HG03565 (cell line): Measurements from ENCODE around the gene LRBA.
"Not testable (repeated sequence)": the region's sequence is repeated elsewhere in the genome, so short reads cannot be mapped to it uniquely, and the experiment has no call there.

Source experiments
- ATAC-seq: cut with Tn5 transposase; IDR thresholded peaks from one replicate; pipeline ENCODE4 v1.9.1; 2021; ENCODE audit warnings: mild to moderate bottlenecking, moderate library complexity; ENCODE audit not compliant: unreplicated experiment

Gene LRBA

DNA sequence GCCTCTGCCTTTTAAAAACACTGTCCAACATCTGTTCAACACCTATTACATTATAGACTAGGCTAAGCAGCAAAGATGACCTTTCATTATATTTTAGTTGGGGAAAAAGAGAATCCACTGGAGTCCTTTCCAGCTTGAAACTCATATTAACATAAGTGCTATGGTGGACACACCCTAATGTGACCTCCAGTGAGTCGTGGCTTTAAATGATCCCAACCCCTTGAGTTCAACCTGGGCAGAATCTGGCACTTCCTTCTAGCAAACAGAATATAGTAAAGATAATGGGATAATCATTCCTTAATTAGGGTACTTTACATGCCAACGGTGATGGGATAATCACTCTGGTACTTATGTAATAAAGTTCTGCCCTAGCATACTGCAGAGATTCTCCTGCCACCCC lies 270.5 kb downstream of the LRBA start:
- no peak for ATAC-seq

DNA sequence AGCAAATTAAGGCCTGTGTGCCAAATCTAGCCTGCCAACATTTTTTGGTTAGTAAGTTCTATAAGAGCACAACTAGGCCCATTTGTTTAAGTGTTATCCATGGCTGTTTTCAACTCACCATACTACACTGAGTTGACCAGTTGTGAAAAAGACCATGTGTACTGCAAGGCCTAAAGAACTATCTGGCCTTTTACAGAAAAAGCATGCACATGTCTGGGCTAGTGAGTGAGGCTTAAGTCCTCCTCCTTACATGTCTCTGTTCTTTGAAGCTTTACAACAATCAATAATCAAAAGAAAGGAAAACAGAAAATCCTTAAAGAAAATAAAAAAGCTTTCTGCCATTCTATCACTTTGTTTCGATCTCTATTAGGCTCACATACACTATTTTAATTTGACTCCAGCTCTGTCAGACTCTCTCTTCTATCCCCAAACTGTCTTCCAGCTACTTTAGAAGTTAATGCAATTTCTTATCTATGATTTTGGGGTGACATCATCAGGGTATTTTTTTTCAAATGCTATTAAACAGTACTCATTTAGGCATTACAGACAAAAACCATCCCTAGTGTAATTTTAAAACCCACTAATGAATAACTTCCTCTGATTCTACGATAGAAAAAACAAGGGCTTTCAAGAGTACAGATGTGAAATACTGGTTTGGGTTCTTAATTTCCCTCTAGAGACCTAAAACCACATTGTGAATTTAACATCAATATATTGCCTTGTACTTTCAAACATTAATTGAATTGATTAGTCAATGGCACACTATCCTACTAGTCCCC lies 271.3 kb downstream of the LRBA start:
- no peak for ATAC-seq

DNA sequence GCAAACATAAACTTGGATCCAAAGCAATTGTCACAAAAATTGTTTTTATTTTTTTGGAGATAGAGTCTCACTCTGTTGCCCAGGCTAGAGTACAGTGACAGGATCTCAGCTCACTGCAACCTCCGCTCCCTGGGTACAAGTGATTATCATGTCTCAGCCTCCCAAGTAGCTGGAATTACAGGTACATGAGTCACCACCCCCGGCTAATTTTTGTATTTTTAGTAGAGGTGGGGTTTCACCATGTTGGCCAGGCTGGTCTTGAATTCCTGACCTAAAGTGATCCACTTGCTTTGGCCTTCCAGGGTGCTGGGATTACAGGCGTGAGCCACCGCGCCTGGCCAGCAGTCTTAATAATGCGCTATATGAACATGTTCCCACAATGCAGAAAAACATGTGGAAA lies 272.2 kb downstream of the LRBA start:
- ATAC-seq: not testable (repeated sequence)

DNA sequence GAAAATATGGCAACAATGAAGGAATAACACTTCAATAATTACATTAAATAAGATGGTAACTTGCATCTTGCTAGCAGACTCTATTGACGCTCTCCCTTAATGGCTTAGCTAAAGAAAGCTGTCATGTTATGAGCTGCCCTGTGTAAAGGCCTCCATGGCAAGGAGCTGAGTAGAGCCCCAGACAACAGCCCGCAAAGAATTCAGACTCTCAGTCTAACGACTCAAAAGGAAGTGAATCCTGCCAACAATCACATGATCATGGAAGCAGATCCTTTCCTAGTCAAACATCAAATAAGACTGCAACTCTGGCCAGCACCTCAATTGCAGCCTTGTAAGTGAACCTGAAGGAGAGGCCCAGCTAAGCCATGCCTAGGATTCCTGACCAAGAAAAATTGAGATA lies 275.5 kb downstream of the LRBA start:
- no peak for ATAC-seq

DNA sequence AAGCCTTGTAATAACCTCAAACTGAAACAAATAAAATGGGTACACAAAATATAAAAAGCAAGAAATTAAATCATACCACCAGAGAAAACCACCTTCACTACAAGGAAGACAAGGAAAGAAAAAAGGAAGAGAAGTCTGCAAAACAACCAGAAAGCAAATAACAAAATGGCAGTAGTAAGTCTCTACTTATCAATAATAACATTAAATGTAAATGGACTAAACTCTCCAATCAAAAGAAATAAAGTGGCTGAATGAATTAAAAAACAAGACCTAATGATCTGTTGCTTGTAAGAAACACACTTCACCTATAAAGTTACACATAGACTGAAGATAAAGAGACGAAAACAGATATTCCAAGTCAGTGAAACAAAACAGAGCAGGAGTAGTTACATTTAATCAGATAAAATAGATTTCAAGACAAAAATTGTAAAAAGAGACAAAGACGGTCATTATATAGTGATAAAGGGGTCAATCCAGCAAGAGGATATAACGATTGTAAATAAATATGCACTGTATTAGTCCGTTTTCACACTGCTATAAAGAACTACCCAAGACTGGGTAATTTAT lies 289.0 kb downstream of the LRBA start:
- ATAC-seq: no peak

DNA sequence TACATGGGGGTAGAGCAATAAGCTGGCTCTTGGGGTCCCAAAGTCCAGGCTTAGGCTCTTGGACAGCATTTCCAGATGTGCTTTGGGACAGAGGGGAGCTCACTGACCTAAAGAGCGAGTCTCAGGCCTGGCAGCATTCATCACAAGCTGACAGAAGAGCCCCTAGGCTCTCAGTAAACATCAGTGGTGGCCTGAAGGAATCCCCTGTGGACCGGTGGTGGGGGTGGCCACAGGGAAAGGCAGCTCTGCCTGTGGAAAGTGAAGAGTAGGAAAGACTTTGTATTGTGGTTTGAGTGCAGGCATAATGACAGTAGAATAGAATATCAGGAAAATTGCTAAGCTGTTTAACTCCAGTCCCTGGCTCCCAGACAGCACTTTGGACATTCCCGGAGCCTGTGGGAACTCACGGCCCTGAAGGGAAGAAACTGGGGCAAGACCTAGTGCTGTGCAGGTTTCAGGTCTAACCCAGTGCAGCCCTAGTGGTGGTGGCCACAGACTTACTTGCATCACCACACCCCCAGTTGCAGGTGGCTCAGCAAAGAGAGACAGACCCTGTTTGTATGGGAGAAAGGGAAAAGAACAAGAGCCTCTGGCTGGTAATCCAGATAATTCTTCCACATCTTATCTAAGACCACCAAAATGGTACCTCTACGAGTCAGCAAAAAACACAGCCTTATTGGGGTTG lies 291.2 kb downstream of the LRBA start:
- no peak for ATAC-seq

DNA sequence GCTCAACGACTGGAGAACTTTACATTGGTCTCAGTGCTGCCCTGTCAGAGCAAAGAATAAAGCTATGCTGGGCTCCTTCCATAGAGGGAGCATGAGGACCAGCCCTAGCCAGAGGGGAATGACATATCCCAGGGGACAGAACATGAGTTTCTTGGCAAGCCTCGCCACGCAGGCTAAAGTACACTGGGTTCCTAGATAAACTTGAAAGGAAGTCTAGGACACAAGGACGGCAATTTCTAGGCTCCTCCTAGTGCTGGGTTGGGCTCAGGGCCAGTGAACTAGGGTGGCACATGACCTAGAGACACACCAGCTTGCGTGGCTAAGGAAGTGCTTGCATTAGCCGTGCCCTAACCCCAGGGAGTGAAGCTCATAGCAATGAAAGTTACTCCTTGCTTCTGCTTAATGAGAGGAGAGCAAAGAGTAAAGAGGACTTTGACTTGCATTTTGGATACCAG lies 292.1 kb downstream of the LRBA start:
- ATAC-seq: no peak

DNA sequence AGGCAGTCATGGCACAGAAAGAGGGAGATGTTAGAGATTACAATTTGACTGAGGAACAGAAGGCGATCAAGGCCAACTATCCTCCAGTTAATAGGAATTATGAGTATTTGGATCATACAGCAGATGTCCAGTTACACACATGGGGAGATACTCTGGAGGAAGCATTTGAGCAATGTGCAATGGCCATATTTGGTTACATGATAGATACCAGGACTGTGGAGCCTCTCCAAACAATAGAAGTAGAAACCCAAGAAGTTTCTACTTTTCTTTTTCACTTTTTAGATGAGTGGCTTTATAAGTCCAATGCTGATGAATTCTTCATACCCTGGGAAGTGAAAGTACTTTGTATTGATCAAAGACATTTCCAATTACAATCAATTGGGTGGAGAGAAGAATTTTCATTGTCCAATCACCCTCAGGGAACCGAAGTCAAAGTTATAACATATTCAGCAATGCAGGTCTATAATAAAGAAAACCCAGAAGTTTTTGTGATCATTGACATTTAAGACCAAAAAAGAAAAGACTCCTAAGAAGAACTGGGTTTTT lies 294.0 kb downstream of the LRBA start:
- no peak for ATAC-seq

DNA sequence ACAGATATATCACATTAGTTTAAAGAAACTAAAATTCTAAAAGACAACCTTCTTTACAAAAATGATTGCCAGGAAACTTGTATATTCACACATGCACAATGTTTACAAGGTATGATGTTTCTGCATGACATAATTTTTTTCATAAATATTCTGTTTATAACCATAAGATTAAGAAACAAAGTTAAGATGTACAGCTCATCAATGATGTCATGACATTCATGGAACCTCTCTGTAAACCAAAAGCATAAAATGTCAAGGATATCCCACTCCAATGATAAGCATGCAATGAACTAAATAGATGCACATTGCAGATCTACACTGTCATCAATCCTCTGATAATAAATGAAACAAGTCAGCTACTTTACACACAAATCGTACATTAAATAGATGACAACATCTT lies 297.1 kb downstream of the LRBA start:
- ATAC-seq: no peak

DNA sequence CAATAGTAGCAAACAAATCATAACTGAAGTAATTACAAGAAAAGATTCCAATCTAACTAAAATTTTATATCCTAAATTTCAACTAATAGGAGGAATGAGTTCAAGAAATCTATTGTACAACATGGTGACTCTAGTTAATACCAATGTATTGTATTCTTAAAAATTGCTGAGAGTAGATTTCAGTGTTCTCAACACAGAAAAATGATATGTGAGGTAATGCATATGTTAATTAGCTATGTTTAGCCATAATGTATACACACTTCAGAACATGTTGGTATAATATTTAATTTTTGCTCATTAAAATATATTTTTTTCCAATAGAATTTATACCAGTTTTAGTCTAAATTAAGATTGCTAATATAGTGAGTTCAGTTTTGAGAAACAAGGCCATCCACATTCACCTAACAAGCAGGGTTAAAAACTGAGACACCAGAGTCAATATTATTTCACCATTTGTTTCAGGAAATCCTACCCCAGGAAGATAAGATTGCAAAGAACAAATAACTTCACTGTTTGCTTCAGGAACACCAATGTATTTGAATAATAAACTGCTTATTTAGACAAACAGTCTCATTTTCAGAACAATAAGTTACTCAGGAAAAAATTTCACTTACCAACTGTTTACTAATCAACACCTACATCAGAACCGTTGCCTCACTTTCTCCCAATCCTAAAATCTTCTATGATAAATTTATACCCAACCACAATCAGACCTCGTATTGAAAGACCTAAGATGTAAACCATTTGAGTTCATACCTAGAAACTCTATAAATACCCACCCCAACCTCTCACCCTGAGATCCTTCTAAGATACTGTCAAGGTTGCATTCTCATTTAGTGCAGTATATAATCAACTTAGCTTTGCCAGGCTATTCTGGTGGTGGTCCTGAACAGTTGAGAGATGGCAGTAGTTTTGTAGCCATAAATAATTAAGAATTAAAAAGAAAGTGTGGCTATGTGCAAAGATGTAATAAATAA lies 300.3 kb downstream of the LRBA start:
- no peak for ATAC-seq

DNA sequence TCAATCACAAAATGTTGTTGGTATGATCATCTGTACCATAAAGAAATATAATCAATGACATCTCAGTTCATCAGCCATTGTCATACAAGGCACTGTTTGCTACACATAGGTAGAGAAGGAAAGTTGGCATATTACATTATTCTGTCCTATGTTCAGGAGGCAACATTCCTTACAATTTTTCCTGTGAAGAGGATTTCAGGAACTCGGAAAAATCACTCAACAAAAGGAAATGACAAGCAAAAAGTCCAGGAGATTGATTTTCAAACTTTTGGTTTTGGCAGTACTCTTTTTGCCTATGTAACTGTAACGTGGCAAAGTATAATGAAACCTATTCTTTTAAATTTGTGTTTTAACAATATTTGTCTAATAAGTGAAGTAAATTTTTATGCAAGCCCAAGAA lies 301.8 kb downstream of the LRBA start:
- ATAC-seq: no peak

DNA sequence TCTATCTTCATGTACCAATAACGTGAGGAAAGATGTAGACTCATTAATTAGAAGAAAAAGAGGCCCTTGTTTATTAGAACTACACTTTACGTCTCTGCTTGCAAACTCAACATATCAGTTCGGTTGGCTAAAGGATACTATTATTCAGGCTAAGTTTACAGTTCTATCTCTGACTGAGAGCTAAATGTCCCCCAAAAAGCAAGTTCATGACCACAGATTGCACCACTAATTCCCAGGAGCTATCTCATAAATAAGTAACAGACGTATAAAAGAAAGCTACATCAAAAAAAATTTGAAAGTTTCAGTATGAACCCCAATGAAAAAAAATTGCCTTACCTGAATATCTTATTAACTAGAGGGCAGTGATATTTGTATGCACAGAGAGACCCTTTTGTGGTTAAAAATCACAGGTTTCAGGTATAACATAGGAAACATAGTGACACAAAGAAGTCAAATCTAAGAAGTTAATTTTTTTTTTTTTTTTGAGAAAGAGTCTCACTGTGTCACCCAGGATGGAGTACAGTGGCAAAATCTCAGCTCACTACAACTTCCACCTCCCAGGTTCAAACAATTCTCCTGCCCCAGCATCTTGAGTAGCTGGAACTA lies 304.2 kb downstream of the LRBA start:
- no peak for ATAC-seq

DNA sequence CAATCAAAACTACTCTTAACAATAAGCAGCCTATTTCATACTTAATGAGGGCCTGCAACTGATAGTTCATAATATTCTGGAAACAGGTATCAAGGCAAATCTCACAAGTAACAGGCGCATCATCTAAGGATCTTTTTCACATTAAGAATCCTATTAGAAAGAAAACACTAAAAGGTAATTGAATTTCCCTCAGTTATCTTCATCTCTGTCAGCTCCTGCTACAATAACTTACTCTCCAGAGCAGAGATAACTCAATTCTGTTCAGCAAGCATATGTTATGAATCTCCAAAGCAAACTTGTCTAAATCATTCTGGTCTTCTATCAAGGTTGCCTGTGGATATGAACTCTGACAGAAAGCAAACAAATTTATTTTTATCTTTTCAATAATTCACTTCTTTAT lies 307.1 kb downstream of the LRBA start:
- ATAC-seq: no peak

DNA sequence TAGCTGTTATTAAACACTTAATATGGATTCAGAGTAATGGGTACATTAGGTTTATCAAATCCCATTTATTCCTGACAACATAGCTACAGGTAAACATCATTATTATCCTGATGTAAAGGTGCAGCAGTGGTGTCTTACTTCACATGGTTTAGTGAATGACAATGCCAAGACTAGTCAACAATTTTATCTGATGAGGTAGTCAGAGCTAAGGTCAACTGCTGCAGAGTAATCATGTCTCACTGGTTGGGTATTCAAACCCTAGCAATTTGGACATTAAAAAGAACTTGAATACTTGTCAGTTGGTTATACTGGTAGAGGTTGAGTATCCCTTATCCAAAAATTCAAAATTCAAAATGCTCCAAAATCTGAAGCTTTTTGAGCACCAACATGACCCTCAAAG lies 315.5 kb downstream of the LRBA start:
- ATAC-seq: no peak

DNA sequence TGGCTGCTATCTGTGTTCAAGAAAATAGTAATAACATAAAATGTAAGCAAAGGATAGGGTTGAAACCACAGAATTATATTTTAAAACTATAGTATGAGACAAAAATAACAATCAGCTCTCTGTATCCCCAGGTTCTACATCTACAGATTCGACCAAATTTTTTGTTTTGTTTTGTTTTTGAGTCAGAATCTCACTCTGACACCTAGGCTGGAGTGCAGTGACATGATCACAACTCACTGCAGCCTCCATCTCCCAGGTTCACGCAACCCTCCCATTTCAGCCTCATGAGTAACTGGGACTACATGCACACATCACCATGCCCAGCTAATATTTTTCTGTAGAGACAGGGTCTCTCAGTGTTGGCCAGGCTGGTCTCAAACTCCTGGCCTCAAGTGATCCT lies 319.9 kb downstream of the LRBA start:
- no peak for ATAC-seq

DNA sequence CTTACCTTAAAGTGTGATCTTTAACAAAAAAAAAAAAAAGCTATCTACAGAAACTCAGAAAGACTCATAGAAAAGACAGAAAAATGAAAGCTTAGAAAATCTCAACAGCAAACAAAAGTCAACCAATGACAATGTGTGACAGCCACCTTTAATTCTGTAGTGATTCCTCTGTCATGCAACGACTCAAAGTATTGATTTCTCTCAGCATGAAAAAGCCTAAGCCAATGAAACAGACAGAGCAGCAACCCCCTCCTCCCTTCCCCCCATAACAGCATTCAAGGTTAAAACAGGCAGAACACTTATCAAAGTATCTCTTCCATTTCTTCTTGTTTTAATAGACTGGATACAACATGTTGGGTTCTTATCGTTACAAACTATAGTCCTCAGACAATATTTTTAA lies 320.6 kb downstream of the LRBA start:
- no peak for ATAC-seq

DNA sequence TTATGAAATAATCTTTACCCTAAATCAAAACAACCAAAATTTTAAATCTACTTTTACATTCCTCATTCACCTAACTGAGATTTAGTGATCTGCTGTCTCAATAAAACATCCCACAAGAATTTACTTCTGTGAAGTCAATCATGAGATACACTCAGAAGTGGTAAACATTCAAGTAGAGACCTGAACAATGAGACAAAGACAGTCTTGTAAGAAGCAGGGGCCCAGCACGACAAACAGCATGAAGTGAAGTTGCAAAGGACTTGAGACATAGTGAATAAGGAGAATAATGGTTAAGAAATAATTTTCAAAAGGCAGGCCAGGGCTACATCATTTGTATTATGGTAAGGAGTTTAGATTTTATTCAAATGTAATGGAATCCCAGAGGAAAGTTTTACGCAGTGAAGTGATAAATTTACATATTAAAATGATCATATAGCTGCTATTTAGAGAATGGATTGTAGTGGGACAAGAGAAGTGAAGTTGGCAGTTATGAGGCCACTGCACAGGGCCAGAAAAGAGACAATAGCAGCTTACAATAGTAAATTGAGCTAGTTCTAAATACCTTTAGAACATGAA lies 331.2 kb downstream of the LRBA start:
- ATAC-seq: no peak

DNA sequence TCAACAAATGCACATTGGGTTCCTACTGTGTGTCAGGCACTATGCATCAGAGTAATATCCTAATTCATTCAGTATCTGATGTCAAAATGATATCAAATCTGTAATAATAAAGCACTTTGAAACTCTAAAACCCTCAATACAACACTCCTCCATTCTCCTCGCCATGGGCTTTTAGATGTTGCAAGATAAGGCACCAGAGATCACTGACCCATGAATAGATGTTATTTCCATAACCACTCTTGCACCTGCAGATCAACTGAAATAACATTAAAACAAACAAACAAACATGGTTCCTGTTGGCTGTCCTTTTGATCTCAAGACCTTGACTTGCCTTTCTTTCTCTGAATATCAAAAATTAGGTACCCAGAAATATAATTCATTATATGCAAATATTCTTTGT lies 333.0 kb downstream of the LRBA start:
- ATAC-seq: no peak

DNA sequence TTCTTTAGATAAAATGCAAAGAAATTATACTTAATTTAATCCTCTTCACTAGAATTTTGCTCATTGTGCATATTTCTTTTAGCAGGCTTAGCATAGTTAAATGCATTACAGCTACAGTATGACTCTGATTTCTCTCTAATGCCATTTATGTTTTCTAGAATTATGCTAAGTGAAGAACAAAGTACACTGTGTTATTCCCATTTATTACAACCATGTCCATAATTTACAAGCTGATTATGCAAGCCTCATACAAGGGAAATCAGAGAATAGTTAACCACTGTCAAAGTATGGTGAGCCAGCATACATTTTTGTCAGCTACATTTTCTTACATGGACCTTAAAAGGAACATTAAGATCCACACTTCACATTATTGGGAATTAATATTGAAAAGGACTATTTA lies 334.0 kb downstream of the LRBA start:
- ATAC-seq: no peak

DNA sequence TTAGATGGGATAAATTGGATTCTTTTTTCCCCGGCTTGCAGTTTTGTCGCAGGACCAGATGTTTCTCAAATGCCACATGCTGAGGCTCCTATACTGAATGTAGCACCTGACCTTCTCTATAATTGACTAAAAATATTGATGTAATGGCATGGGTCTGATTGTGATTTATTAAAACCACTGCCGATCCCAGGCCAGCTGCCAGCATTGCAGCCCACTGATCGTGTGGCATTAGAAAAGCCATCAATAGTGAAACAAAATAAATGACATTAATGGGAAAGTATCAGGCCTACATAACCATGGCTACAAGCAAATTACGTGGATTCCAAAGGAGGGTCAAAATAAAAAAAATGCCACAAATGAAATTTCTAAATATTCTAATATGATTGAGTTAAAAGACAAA lies 334.4 kb downstream of the LRBA start:
- ATAC-seq: no peak
